ENCODE data around the gene LRG1.

DNA sequence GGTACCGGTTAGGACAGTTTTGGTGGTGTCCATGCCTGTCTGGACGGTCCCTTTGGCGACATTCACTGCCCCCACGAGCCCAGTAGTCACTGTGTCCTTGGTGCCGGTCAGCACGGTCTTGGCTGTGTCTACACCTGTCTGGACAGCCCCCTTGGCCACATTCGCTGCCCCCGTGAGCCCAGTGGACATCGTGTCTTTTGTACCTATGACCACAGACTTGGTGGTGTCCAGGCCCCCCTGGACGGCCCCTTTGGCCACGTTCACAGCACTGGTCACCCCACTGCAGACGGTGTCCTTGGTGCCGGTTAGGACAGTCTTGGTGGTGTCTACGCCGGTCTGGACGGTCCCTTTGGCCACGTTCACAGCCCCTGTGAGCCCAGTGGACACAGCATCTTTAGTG lies 27.8 kb downstream of the LRG1 start:
- TF ChIP-seq, protein P1, sequence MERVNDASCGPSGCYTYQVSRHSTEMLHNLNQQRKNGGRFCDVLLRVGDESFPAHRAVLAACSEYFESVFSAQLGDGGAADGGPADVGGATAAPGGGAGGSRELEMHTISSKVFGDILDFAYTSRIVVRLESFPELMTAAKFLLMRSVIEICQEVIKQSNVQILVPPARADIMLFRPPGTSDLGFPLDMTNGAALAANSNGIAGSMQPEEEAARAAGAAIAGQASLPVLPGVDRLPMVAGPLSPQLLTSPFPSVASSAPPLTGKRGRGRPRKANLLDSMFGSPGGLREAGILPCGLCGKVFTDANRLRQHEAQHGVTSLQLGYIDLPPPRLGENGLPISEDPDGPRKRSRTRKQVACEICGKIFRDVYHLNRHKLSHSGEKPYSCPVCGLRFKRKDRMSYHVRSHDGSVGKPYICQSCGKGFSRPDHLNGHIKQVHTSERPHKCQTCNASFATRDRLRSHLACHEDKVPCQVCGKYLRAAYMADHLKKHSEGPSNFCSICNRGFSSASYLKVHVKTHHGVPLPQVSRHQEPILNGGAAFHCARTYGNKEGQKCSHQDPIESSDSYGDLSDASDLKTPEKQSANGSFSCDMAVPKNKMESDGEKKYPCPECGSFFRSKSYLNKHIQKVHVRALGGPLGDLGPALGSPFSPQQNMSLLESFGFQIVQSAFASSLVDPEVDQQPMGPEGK (CRISPR knock-in tag; IDR thresholded peaks at IDR 0.05; ENCODE audit: borderline replicate concordance) = no peak
- TF ChIP-seq ARNTL (CRISPR knock-in tag; IDR thresholded peaks at IDR 0.05; ENCODE audit: borderline replicate concordance, low read depth) = no peak
- no peak for TF ChIP-seq ZC3H10 (CRISPR knock-in tag; IDR thresholded peaks at IDR 0.05)
- TF ChIP-seq CSDC2 (CRISPR knock-in tag; IDR thresholded peaks at IDR 0.05) = no peak
- TF ChIP-seq BACH2 (CRISPR knock-in tag; IDR thresholded peaks at IDR 0.05; ENCODE audit: borderline replicate concordance) = no peak
- TF ChIP-seq GLIS3 (CRISPR knock-in tag; IDR thresholded peaks at IDR 0.05) = no peak
- TF ChIP-seq TOX (CRISPR knock-in tag; IDR thresholded peaks at IDR 0.05; ENCODE audit: borderline replicate concordance) = no peak
- no peak for TF ChIP-seq TCF4 (CRISPR knock-in tag; IDR thresholded peaks at IDR 0.05; ENCODE audit: borderline replicate concordance)
- no peak for TF ChIP-seq ZFP30 (CRISPR knock-in tag; IDR thresholded peaks at IDR 0.05)
- no peak for TF ChIP-seq SNAI2 (CRISPR knock-in tag; IDR thresholded peaks at IDR 0.05)
